ENCODE data around the gene FRRS1L. TPM values are rescaled to one million over a fixed set of nuclear protein-coding genes. Genes with fewer than 3 reads are reported as not detected.
"Not testable (repeated sequence)": the region's sequence is repeated elsewhere in the genome, so short reads cannot be mapped to it uniquely, and the experiment has no call there.

FRRS1L gene
- total RNA-seq, 2 donors from 2014 or later, result not detected

- Mint-ChIP-seq H3K36me3 (ENCODE audit: insufficient read depth in 2 of 2) (no peaks in the 10 kb centered on the region), H3K27ac (no peak overlapping the region), H3K9me3 (no peaks in the 10 kb centered on the region), H3K4me1 (ENCODE audit: low read depth) (no peaks in the 10 kb centered on the region), H3K27me3 (ENCODE audit: low read depth) (no peaks in the 10 kb centered on the region), H3K4me3 (no peak overlapping the region)
- DNase-seq (no peak), ATAC-seq (replicated peaks in 1 of 2) (no peak)
Measured at GRCh38 chr9:109138421-109138820, 28.6 kb downstream of the FRRS1L start.

DNA sequence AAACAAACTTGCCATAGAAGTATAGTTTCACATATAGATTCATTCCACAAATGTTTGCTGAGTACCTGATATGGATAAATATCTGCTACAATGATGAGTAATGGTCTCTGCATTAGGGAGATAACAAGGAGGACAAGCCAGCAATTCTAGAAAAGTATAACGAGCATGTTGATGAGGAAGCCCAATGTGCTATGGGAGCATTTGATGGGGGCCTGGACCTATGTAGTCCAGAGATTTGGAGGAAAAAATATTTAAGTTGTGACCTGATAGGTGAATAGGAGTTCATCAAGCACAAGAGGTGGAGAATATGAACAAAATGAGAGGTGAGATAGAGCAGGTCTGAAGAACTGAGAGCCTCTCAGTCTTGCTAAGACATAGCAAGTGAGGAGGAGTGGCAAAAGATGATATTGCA lies 32.9 kb downstream of the FRRS1L start:
- ATAC-seq (replicated peaks in 1 of 2) (no peak), DNase-seq (no peak)
- Mint-ChIP-seq H3K36me3 (ENCODE audit: insufficient read depth in 2 of 2) (no peaks in the 10 kb centered on the region), H3K27ac (no peak overlapping the region), H3K27me3 (ENCODE audit: low read depth) (no peaks in the 10 kb centered on the region), H3K4me1 (ENCODE audit: low read depth) (no peaks in the 10 kb centered on the region), H3K4me3 (no peak overlapping the region), H3K9me3 (no peaks in the 10 kb centered on the region)

DNA sequence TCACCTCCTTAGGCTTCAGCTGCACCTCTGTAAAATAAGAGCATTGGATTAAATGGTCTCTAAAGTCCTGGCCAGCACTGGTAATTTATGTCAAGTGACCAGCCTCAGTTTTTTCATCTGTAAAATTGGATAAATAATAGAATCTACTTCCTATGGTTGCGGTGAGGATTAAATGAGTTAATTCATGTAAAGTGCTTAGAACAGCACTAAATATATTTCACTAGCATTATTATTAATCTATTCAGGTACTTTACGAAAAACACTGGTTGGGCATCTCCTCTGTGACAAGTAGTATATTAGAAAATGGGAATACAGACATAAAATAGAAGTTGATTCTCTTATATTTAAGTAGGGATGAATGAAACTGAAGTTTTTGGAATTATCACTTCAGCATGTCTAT lies 33.5 kb downstream of the FRRS1L start:
- no peaks in the 10 kb centered on the region for H3K9me3 Mint-ChIP-seq
- H3K27ac Mint-ChIP-seq, result no peak overlapping the region

GRCh38 chr9:109132567-109133021 lies 34.5 kb downstream of the FRRS1L start:
- H3K4me3 Mint-ChIP-seq, result no peak overlapping the region

More for the DNA sequence above, 33.5 kb downstream of the FRRS1L start:
- DNase-seq (no peak), ATAC-seq (replicated peaks in 1 of 2) (no peak)
- no peaks in the 10 kb centered on the region for H3K36me3 Mint-ChIP-seq (ENCODE audit: insufficient read depth in 2 of 2)
- H3K4me3 Mint-ChIP-seq, result no peak overlapping the region
- H3K27me3 Mint-ChIP-seq (ENCODE audit: low read depth), result no peaks in the 10 kb centered on the region
- no peaks in the 10 kb centered on the region for H3K4me1 Mint-ChIP-seq (ENCODE audit: low read depth)

GRCh38 chr9:109129470-109130197 lies 37.4 kb downstream of the FRRS1L start:
- H3K4me1 Mint-ChIP-seq (ENCODE audit: low read depth), result no peaks in the 10 kb centered on the region
- no peaks in the 10 kb centered on the region for H3K27me3 Mint-ChIP-seq (ENCODE audit: low read depth)
- ATAC-seq (replicated peaks in 1 of 2) (no peak), DNase-seq (no peak)
- H3K9me3 Mint-ChIP-seq, result no peaks in the 10 kb centered on the region
- H3K36me3 Mint-ChIP-seq (ENCODE audit: insufficient read depth in 2 of 2), result no peaks in the 10 kb centered on the region
- H3K4me3 Mint-ChIP-seq, result no peak overlapping the region
- H3K27ac Mint-ChIP-seq, result no peak overlapping the region

More at GRCh38 chr9:109132567-109133021, 34.5 kb downstream of the FRRS1L start:
- ATAC-seq (replicated peaks in 1 of 2), result no peak
- H3K27ac Mint-ChIP-seq, result no peak overlapping the region
- H3K9me3 Mint-ChIP-seq, result no peaks in the 10 kb centered on the region
- DNase-seq, result no peak
- no peaks in the 10 kb centered on the region for H3K36me3 Mint-ChIP-seq (ENCODE audit: insufficient read depth in 2 of 2)
- no peaks in the 10 kb centered on the region for H3K4me1 Mint-ChIP-seq (ENCODE audit: low read depth)
- no peaks in the 10 kb centered on the region for H3K27me3 Mint-ChIP-seq (ENCODE audit: low read depth)

- ATAC-seq (replicated peaks in 1 of 2); H3K36me3 Mint-ChIP-seq (ENCODE audit: insufficient read depth in 2 of 2); H3K9me3 Mint-ChIP-seq; H3K27me3 Mint-ChIP-seq (ENCODE audit: low read depth); H3K4me3 Mint-ChIP-seq; H3K27ac Mint-ChIP-seq; DNase-seq: not testable (repeated sequence)
- H3K4me1 Mint-ChIP-seq (ENCODE audit: low read depth), result peaks cover 13% of the 10 kb centered on the region
Measured at GRCh38 chr9:109126671-109127070, 40.4 kb downstream of the FRRS1L start.

- Mint-ChIP-seq H3K36me3 (ENCODE audit: insufficient read depth in 2 of 2) (no peaks in the 10 kb centered on the region), H3K27ac (no peak overlapping the region), H3K27me3 (ENCODE audit: low read depth) (no peaks in the 10 kb centered on the region), H3K4me1 (ENCODE audit: low read depth) (peaks cover 18% of the 10 kb centered on the region), H3K9me3 (no peaks in the 10 kb centered on the region), H3K4me3 (no peak overlapping the region)
- DNase-seq (no peak), ATAC-seq (replicated peaks in 1 of 2) (no peak)
Measured at GRCh38 chr9:109124121-109124520, 42.9 kb downstream of the FRRS1L start.

GRCh38 chr9:109122726-109123621 lies 44.1 kb downstream of the FRRS1L start:
- no peaks in the 10 kb centered on the region for H3K27me3 Mint-ChIP-seq (ENCODE audit: low read depth)
- H3K9me3 Mint-ChIP-seq, result no peaks in the 10 kb centered on the region
- no peaks in the 10 kb centered on the region for H3K36me3 Mint-ChIP-seq (ENCODE audit: insufficient read depth in 2 of 2)
- ATAC-seq (replicated peaks in 1 of 2), result no peak
- H3K27ac Mint-ChIP-seq, result no peak overlapping the region
- no peak for DNase-seq
- H3K4me1 Mint-ChIP-seq (ENCODE audit: low read depth), result peaks cover 24% of the 10 kb centered on the region
- no peak overlapping the region for H3K4me3 Mint-ChIP-seq

- H3K4me1 Mint-ChIP-seq (ENCODE audit: low read depth), result peaks cover 39% of the 10 kb centered on the region
- peaks cover 2 to 7% of the 10 kb centered on the region in 2 donors for H3K36me3 Mint-ChIP-seq (ENCODE audit: insufficient read depth in 2 of 2)
- no peak overlapping the region for H3K27ac Mint-ChIP-seq
- H3K4me3 Mint-ChIP-seq, result no peak overlapping the region
- no peaks in the 10 kb centered on the region for H3K27me3 Mint-ChIP-seq (ENCODE audit: low read depth)
- no peak for ATAC-seq (replicated peaks in 1 of 2)
- H3K9me3 Mint-ChIP-seq, result peaks cover 0 to 2% of the 10 kb centered on the region in 2 donors
- no peak for DNase-seq
Measured at GRCh38 chr9:109121232-109121796, 45.7 kb downstream of the FRRS1L start.

DNA sequence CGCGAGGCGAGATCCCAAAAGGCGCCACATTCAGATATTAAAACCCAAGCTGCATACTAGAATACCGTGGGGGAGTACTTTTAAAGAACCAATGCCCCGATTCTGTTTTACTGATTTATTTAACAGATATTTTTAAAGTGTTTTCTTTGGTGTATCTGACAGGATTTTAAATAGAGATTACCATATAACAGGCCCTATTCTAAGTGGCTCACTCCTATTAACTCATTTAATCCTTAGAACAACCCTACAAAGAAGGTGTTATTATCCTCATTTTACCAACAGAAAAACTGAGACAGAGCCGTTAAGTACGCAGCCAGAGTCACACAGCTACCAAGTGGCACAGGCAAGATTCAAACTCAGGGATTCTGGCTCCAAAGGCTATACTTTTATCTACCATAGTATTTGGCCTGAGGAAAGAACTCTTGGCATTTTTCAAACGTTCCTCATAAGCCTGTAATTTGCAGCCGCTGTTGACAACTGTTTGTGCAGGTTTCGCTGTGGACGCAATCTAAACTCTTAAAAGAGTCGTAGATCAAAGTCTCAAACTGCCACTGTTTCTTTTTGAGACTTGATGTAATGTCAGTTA lies 46.8 kb downstream of the FRRS1L start:
- H3K27me3 Mint-ChIP-seq (ENCODE audit: low read depth), result no peaks in the 10 kb centered on the region
- peaks cover 49% of the 10 kb centered on the region for H3K4me1 Mint-ChIP-seq (ENCODE audit: low read depth)
- ATAC-seq (replicated peaks in 1 of 2), result no peak
- H3K27ac Mint-ChIP-seq, result peak overlapping the region; percentile 88
- H3K4me3 Mint-ChIP-seq, result peak overlapping the region; percentile 93 to 96
- no peak for DNase-seq
- peaks cover 0 to 2% of the 10 kb centered on the region in 2 donors for H3K9me3 Mint-ChIP-seq
- peaks cover 2 to 7% of the 10 kb centered on the region in 2 donors for H3K36me3 Mint-ChIP-seq (ENCODE audit: insufficient read depth in 2 of 2)

DNA sequence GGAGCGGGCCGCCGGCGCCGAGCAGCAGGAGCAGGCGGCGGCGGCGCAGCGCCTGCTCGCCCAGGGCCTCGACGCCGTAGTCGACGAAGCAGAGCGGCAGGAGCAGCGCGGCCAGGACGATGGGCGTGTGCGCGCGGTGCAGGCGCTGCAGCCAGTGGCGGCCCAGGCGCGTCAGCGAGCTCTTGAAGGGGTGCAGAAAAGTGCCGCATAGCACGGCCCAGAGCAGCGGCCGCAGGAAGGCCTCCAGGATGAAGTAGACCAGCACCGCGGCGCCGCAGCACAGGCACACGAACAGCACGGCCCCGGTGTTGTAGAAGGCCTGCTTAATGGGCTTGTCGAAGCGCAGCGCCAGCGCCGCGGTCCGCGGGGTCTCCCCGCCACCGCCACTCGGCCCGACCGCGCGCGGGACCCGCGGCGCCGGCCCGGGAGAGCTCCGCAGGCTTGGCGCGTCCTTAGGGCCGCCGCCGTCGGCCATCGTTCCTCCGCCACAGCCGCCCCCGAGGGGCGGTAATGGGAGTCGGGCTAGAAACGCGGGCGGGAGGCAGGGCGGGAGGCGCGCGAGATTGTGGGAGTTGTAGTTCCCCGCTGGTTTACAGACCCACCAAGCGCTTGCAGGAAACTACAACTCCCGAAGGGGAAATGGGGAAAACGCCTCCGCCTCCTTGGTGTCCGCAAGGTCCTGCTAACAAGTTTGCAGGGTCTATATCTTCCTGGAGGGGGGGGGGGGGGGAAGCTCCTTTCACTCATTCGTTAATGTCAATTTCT lies 47.4 kb downstream of the FRRS1L start, which contains the start of gene TMEM245:
TSS of gene TMEM245 (minus strand) at position 509 of the 765 bp plus-strand sequence. CDS start at position 475, 34 bp downstream.
- peaks cover 2 to 9% of the 10 kb centered on the region in 2 donors for H3K36me3 Mint-ChIP-seq (ENCODE audit: insufficient read depth in 2 of 2)
- H3K27me3 Mint-ChIP-seq (ENCODE audit: low read depth), result no peaks in the 10 kb centered on the region
- peak within 1 kb of the TSS; percentile 93 to 96 for H3K4me3 Mint-ChIP-seq
- H3K27ac Mint-ChIP-seq, result peak within 1 kb of the TSS; percentile 93
- peaks cover 0 to 2% of the 10 kb centered on the region in 2 donors for H3K9me3 Mint-ChIP-seq
- DNase-seq, result peak; percentile 93 to 97
- ATAC-seq (replicated peaks in 1 of 2), result peak; percentile 88 to 90
- H3K4me1 Mint-ChIP-seq (ENCODE audit: low read depth), result peaks cover 56% of the 10 kb centered on the region

DNA sequence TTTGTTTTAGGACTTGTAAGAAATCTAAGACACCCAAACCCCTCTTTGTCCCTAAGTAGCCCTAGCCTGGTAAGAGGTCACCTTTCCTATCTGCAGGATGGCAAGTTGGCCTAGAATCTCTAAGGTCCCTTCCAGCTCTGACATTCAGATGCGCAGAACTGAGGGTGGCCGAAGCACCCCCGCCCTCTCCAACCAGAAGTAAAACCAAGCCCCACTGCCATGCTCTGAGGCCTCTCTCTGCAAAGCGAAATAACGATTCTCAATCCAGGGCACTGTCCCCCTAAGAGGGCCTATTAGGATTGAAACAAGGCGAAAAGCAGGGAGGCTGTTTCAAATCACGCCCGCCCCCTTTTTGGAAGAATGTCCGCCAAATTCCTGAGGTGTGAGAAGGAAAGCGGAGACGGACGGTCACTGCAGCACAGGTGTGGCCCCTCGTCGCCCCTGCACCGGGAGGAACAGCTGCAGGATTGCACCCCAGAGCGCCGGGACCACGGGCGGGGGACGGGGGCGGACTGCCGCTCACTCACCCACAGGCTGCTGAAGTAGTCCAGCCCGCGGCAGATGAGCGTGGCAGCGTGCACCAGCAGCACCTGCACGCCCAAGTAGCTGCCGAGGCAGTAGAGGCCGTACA lies 48.1 kb downstream of the FRRS1L start:
- H3K27me3 Mint-ChIP-seq (ENCODE audit: low read depth), result no peaks in the 10 kb centered on the region
- H3K9me3 Mint-ChIP-seq, result peaks cover 0 to 2% of the 10 kb centered on the region in 2 donors
- peak overlapping the region; percentile 93 for H3K27ac Mint-ChIP-seq
- ATAC-seq (replicated peaks in 1 of 2), result no peak
- H3K4me3 Mint-ChIP-seq, result peak overlapping the region; percentile 93 to 96
- H3K4me1 Mint-ChIP-seq (ENCODE audit: low read depth), result peaks cover 63% of the 10 kb centered on the region
- H3K36me3 Mint-ChIP-seq (ENCODE audit: insufficient read depth in 2 of 2), result peaks cover 2 to 10% of the 10 kb centered on the region in 2 donors
- DNase-seq, result peak in 1 of 2 donors; percentile 17

All from activated T-cell treated with anti-CD3 and anti-CD28 coated beads, Interleukin-2, amount 50 U/mL, for 72 hours (primary cell).